WTC11 (cell line): ENCODE data around the gene FAT2.

Experiments
- CREB1 ChIP-seq: sonication (generic); formaldehyde crosslinking; IDR thresholded peaks from 2 replicates; pipeline ENCODE4 v1.8.0; 2023; ENCODE audit warnings: mild to moderate bottlenecking, missing genetic modification reagents
- CTCF ChIP-seq: fragments of 200-600 bp; IDR thresholded peaks from 2 replicates; pipeline ENCODE4 v1.8.0; 2022; ENCODE audit warnings: antibody characterized with exemption
- ELF4 ChIP-seq: sonication (generic); formaldehyde crosslinking; IDR thresholded peaks from 2 replicates; pipeline ENCODE4 v1.8.1; 2022; ENCODE audit warnings: low read depth, mild to moderate bottlenecking, moderate library complexity, missing genetic modification reagents
- FOXP4 ChIP-seq: sonication (generic); formaldehyde crosslinking; IDR thresholded peaks from 2 replicates; pipeline ENCODE4 v1.8.0; 2022; ENCODE audit warnings: mild to moderate bottlenecking, missing genetic modification reagents
- MLX ChIP-seq: sonication (generic); formaldehyde crosslinking; IDR thresholded peaks from 2 replicates; pipeline ENCODE4 v1.8.1; 2023; ENCODE audit warnings: mild to moderate bottlenecking, missing genetic modification reagents, moderate library complexity
- NR3C1 ChIP-seq: sonication (generic); formaldehyde crosslinking; conservative IDR thresholded peaks from 2 replicates; pipeline ENCODE4 v1.8.1; 2023; ENCODE audit warnings: low read depth, mild to moderate bottlenecking, missing genetic modification reagents
- ZNF138 ChIP-seq: sonication (generic); formaldehyde crosslinking; conservative IDR thresholded peaks from 2 replicates; pipeline ENCODE4 v1.8.1; 2022; ENCODE audit warnings: mild to moderate bottlenecking, moderate library complexity, missing genetic modification reagents

GRCh38 chr5:151637676-151638075 lies 46.5 kb upstream of the FAT2 start:
- TF ChIP-seq ELF4 (CRISPR knock-in tag) (no peak), CTCF (no peak), NR3C1 (CRISPR knock-in tag) (no peak), ZNF138 (no peak), FOXP4 (CRISPR knock-in tag) (no peak), CREB1 (CRISPR knock-in tag) (no peak), MLX (CRISPR knock-in tag) (no peak)
